Activated naive CD8-positive, alpha-beta T cell treated with anti-CD3 and anti-CD28 coated beads for 36 hours (primary cell): ENCODE measurements around the gene HSD17B1. TPM values are rescaled to one million over a fixed set of nuclear protein-coding genes. Genes with fewer than 3 reads are reported as not detected.
"Not testable (repeated sequence)": the region's sequence is repeated elsewhere in the genome, so short reads cannot be mapped to it uniquely, and the experiment has no call there.

Experiments
- DNase-seq: peaks from one replicate; pipeline ENCODE4 v3.0.0; 2021
- H3K27ac Mint-ChIP-seq: one replicate; pipeline ENCODE4 v1.8.0; 2022; ENCODE audit warnings: mild to moderate bottlenecking, moderate library complexity, mixed read lengths
- H3K27me3 Mint-ChIP-seq: one replicate; pipeline ENCODE4 v1.8.0; 2022; ENCODE audit warnings: mild to moderate bottlenecking, mixed read lengths
- H3K36me3 Mint-ChIP-seq: one replicate; pipeline ENCODE4 v1.8.0; 2021; ENCODE audit warnings: mild to moderate bottlenecking, mixed read lengths
- H3K4me1 Mint-ChIP-seq: one replicate; pipeline ENCODE4 v1.8.0; 2021; ENCODE audit warnings: mixed read lengths
- H3K4me3 Mint-ChIP-seq: one replicate; pipeline ENCODE4 v1.8.0; 2022; ENCODE audit warnings: mild to moderate bottlenecking, moderate library complexity, mixed read lengths
- H3K9me3 Mint-ChIP-seq: one replicate; pipeline ENCODE4 v1.8.0; 2022; ENCODE audit warnings: mixed read lengths
- total RNA-seq, 2 experiments: library from RNA; stranded (reverse); gene quantifications; one replicate each; pipeline ENCODE4 v1.2.3, GENCODE V29; 2021

HSD17B1 gene, protein sequence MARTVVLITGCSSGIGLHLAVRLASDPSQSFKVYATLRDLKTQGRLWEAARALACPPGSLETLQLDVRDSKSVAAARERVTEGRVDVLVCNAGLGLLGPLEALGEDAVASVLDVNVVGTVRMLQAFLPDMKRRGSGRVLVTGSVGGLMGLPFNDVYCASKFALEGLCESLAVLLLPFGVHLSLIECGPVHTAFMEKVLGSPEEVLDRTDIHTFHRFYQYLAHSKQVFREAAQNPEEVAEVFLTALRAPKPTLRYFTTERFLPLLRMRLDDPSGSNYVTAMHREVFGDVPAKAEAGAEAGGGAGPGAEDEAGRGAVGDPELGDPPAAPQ
- under 1 TPM; 0.25 to 0.26 TPM for total RNA-seq

DNA sequence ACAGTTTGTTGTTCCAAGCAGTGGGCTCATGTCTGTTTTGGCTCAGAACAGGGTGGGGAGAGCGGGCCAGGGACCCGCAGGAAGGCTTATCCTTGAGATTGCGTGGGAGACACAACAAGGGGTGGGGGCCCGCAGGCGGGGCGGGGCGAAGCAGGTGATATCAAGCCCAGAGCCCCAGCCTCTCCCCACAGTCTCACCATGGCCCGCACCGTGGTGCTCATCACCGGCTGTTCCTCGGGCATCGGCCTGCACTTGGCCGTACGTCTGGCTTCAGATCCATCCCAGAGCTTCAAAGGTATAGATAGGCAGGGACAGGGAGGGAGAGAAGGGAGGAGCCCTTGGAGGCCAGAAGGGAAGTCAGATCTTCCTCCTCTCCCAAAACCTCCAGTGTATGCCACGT, at the start of gene HSD17B1:
Gene HSD17B1, plus strand, starts transcription at position 188 of the 400 bp plus-strand sequence. Its CDS starts 11 bp downstream, at position 199.
- not testable (repeated sequence) for H3K36me3 Mint-ChIP-seq, H3K9me3 Mint-ChIP-seq, DNase-seq

DNA sequence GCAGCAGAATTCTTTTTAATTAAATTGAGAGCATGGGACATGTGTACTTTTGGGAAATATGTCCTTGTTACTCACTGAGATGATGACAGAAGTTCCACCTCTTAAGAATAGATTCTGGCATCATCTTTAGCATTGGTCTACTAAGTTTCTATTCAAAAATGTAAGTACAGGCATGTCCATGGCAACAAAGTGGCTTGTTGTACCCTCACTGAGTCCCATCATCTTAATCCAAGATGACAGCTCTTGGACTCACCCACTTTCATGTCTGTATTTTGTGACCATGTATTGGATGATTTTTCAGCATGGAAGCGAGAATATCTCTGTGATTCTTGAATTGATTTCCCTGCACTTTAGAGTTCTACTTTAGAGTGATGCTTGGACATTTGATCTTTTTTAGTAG, 49.8 kb upstream of the HSD17B1 start:
- DNase-seq, result no peak
- Mint-ChIP-seq H3K4me1 (peaks cover 2% of the 10 kb centered on the region), H3K36me3 (no peaks in the 10 kb centered on the region), H3K9me3 (no peaks in the 10 kb centered on the region), H3K4me3 (no peak overlapping the region), H3K27me3 (no peaks in the 10 kb centered on the region), H3K27ac (no peak overlapping the region)

More for the DNA sequence above, at the start of gene HSD17B1:
- H3K27me3 Mint-ChIP-seq, result not testable (repeated sequence)
- Mint-ChIP-seq H3K4me3 (peak within 1 kb of the TSS; percentile 91), H3K4me1 (peaks cover 21% of the 10 kb centered on the region), H3K27ac (peak within 1 kb of the TSS; percentile 16)

DNA sequence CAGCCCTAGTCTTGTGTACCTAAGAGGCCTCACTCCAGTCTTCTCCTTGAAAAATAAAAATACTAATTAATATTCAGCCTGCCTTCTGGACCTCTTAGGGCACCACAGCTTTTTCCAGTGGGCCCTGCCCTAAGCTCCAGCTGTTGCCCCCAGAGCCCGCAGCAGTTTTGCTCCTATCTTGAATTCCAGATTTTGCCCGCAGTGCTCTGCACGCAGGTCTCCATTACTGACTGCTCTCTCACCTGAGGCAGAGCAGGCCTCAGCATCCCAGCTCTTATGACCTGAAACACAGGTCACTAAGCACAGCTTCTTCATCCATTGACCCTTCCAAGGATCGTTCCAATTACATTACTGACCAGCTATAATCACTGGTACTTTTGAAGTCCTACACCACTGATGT, 45.1 kb upstream of the HSD17B1 start:
- DNase-seq, result no peak
- no peaks in the 10 kb centered on the region for H3K27me3 Mint-ChIP-seq
- peaks cover 2% of the 10 kb centered on the region for H3K4me1 Mint-ChIP-seq
- no peaks in the 10 kb centered on the region for H3K36me3 Mint-ChIP-seq
- no peak overlapping the region for H3K4me3 Mint-ChIP-seq
- H3K9me3 Mint-ChIP-seq, result no peaks in the 10 kb centered on the region
- no peak overlapping the region for H3K27ac Mint-ChIP-seq

DNA sequence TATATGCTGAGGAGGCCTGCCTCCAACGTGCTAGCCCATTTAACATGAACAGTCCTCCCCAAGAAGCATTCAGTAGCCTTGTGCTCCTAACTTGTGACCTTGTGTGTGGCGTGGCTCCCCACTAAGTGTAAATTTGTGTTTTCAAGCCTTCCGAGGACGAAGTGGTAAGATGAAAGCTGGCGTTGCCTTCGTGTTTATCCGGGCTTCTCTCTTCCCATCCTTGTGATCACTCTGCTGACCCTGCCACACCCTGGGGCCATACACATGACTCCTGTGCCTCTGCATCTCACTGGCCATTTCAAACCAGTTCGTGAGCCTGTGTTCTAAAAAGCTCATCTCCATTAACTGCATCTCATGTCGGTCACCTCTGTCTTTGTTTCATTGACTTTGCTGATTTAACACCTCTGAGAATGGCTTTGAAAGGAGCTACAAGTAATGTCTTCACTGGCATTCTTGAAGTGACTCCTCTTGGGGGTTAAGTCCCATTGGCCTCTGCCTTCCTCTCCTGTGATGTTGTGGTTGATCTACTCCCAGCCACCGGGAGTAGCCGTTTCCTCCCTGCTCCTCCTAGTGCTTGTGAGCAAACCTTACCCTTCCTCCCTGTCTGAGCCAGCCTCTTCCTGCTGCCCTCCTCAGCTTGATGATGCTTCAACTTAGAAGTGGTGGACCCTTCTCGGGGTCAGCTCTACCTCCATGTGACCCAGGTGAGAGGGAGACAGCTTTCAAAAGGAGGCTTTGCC, 44.1 kb upstream of the HSD17B1 start:
- Mint-ChIP-seq H3K27ac (no peak overlapping the region), H3K27me3 (no peaks in the 10 kb centered on the region), H3K36me3 (no peaks in the 10 kb centered on the region), H3K9me3 (no peaks in the 10 kb centered on the region), H3K4me1 (no peaks in the 10 kb centered on the region), H3K4me3 (no peak overlapping the region)
- no peak for DNase-seq

DNA sequence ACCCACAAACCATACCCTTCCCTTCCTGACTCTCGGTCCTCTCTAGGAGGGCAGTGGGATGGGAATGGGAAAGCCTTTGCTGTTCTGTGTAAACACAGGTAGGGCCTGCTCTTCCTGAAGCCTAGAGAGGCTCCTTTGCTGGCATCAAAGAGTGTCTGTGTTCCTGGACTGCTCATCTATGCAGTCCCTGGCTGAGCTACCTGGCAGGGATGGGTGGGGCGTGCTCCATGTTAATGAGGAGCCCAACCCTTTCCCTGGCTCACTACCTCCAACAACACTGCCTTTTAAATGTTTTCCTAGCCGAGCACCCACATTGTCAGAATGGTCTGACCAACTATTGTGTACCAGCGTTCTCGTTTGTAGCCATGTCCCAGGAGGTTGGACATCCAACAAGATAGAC, 43.3 kb upstream of the HSD17B1 start:
- Mint-ChIP-seq H3K36me3 (no peaks in the 10 kb centered on the region), H3K9me3 (no peaks in the 10 kb centered on the region), H3K27ac (no peak overlapping the region), H3K4me3 (no peak overlapping the region), H3K27me3 (no peaks in the 10 kb centered on the region), H3K4me1 (no peaks in the 10 kb centered on the region)
- no peak for DNase-seq

DNA sequence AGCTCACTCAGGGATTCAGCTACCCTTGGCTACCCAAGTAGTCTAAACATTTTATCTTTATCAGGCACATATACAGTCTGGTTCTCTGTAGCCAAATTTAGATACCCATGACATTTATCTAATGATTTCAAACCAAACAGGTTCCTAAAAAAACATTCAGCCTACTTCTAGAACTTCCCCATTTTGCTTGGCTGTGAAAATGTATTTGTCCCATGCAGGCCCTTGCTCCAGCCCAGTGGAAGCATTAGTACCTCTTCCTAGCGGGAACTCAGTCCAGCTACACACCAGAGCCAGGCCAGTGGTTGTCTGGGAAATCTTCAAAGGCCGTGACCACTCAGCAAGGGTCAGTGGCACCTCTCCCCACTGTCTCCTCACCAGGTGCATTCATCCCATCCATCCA, 42.9 kb upstream of the HSD17B1 start:
- Mint-ChIP-seq H3K36me3 (no peaks in the 10 kb centered on the region), H3K4me1 (no peaks in the 10 kb centered on the region), H3K9me3 (no peaks in the 10 kb centered on the region), H3K27ac (no peak overlapping the region), H3K4me3 (no peak overlapping the region), H3K27me3 (no peaks in the 10 kb centered on the region)
- DNase-seq, result no peak

DNA sequence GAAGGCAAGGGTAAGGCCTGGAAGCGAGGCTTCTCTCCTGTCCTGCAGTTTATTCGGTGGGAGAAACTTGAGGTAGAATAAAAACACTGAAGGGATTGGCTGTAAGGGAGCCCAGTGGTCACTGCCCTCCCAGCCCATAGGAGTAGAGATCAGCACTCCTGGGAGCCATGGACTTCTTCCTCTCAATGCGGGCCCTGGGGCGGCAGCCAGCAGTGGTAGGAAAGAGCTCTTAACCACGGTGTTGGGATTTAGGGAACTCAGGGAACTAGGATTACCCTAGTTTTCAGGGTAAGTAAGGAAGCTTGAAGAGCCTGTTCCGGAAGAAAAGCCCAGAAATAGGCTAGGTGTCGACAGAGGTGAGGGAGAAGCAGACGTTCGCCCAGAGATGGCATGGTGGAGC, 40.5 kb upstream of the HSD17B1 start:
- no peaks in the 10 kb centered on the region for H3K4me1 Mint-ChIP-seq
- no peak for DNase-seq
- H3K27me3 Mint-ChIP-seq, result no peaks in the 10 kb centered on the region
- H3K4me3 Mint-ChIP-seq, result no peak overlapping the region
- no peak overlapping the region for H3K27ac Mint-ChIP-seq
- no peaks in the 10 kb centered on the region for H3K9me3 Mint-ChIP-seq
- H3K36me3 Mint-ChIP-seq, result no peaks in the 10 kb centered on the region

DNA sequence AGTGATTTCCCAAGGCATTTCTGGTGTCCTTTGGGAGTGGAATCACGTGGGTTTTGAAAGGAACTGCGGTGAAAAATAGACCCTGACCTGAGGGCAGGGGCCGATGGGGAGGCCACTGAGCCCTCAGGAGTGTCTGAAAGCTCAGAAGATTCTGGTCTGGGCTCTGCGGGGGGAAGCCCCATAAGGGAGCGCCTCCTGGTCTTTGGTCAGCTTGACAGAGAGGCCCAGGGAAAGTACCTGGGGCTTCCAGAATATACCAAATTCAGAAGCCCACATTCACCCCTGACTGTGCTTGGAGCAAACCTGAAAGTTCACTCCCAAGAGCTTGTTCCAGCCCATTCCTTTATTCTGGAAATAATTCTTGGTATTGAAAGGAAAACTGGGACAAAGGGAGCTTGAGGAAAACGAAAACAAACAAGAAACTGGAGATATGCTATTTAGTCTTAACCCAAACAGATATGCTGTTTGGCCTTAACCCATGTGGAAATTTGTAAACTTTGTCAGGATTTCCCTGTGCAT, 39.9 kb upstream of the HSD17B1 start:
- Mint-ChIP-seq H3K4me1 (peaks cover 4% of the 10 kb centered on the region), H3K27ac (no peak overlapping the region), H3K36me3 (no peaks in the 10 kb centered on the region), H3K9me3 (no peaks in the 10 kb centered on the region), H3K4me3 (no peak overlapping the region), H3K27me3 (no peaks in the 10 kb centered on the region)
- no peak for DNase-seq

DNA sequence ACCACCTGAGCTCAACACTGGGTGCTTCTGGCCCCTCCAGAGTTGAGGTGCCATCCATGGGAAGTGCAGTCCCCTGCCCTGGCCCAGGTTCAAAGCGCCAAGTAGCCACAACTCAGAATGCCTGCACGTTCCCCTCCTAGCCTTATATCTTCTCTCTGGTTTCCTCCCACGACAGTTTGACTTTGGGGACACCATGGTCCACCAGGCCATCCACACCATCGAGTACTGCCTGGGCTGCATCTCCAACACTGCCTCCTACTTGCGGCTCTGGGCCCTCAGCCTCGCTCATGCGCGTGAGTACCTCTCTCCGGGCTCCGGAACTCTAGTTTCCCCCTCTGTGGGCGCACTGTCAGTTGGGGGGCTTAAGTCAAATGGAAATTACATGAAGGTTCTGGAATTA, 39.0 kb upstream of the HSD17B1 start:
- no peak overlapping the region for H3K4me3 Mint-ChIP-seq
- H3K36me3 Mint-ChIP-seq, result no peaks in the 10 kb centered on the region
- no peak for DNase-seq
- H3K27ac Mint-ChIP-seq, result no peak overlapping the region
- H3K27me3 Mint-ChIP-seq, result no peaks in the 10 kb centered on the region
- peaks cover 4% of the 10 kb centered on the region for H3K4me1 Mint-ChIP-seq
- H3K9me3 Mint-ChIP-seq, result no peaks in the 10 kb centered on the region

DNA sequence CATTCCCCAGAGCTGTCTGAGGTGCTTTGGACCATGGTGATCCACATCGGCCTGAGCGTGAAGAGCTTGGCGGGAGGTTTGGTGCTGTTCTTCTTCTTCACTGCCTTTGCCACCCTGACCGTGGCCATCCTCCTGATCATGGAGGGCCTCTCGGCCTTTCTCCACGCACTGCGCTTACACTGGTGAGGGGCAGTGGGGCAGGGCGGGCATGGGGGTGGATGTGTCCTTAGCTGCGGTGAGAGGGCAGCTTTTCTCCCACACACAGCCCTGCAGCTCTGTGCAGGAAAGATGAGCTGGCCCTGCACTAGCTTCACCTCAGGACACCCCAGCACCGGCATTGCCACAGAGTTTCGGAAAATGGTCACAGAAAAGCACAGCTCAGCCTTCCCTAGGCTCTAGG, 38.4 kb upstream of the HSD17B1 start:
- Mint-ChIP-seq H3K9me3 (no peaks in the 10 kb centered on the region), H3K27me3 (no peaks in the 10 kb centered on the region), H3K27ac (no peak overlapping the region), H3K36me3 (no peaks in the 10 kb centered on the region), H3K4me3 (no peak overlapping the region), H3K4me1 (peaks cover 4% of the 10 kb centered on the region)
- no peak for DNase-seq

DNA sequence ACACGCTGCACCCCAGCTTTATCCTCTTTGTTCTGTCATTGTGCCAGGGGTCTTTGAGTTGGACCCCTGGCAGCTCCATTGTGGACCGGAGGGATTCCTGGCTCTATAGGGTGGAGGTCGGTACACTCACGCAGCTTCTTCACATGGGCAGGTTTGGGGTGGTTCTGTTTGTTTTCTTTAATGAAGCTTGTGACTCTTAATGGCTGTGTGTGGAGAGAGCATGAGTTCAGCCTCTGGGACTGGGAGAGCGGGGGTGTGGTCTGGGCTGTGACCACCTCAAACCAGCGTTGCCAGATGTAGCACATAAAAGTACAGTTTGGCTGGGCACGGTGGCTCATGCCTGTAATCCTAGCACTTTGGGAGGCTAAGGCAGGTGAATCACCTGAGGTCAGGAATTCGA, 37.9 kb upstream of the HSD17B1 start:
- Mint-ChIP-seq H3K4me1 (peaks cover 4% of the 10 kb centered on the region), H3K9me3 (no peaks in the 10 kb centered on the region), H3K27me3 (no peaks in the 10 kb centered on the region), H3K4me3 (no peak overlapping the region), H3K27ac (no peak overlapping the region), H3K36me3 (no peaks in the 10 kb centered on the region)
- DNase-seq, result no peak

DNA sequence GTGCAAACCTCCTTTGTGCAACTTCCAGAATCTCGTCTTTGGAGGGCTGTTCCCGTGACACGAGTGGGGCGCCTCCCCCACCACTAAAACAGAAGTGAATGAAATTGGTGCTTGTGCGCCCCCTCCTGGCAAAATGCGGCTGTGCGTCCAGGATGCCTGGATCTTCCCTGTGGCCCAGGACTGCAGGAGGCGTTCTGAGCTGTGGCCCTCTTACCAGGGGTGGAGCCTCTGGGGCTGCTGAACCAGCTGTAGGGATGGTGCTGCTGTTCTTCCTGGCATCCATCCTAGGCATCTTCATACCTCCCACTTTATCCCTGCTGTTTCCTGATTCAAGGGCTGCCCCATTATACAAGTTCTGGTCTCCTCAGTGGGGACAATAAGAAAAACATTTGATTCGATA, 35.2 kb upstream of the HSD17B1 start:
- no peaks in the 10 kb centered on the region for H3K9me3 Mint-ChIP-seq
- peaks cover 4% of the 10 kb centered on the region for H3K4me1 Mint-ChIP-seq
- H3K27ac Mint-ChIP-seq, result no peak overlapping the region
- no peak overlapping the region for H3K4me3 Mint-ChIP-seq
- H3K36me3 Mint-ChIP-seq, result peaks cover 2% of the 10 kb centered on the region
- DNase-seq, result peak; percentile 72
- no peaks in the 10 kb centered on the region for H3K27me3 Mint-ChIP-seq

DNA sequence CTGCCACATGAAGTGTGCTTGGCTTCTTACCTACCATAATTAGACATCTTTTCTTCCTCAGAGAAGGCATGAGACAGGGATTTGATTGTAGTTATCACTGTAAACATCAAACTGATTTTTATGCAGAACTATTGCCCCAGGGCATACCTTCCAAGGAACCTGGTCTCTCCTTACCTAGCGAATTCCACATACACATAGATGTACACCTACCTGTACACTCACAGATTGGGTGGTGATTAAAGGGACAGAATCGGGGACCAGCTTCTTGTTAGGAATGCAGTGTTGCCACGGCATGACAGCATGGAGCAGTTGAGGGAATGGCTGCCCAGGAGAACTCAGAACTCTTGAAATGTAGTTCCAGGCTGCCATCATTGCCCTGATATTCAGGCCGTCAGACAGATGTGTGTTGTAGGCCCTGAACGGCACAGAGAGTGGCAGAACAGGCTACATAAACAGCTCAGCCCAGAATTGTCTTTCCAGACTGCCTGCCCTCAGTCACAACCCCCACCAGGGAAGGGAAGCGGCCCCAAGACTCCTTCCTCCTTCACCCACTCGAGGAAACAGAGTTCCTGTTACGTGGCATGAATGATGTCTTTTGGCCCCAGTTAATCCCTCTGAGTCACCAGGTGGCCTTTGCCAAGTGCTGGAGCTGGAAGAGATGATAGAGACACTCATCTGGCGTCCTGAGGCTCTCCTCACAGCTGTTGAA, 34.5 kb upstream of the HSD17B1 start:
- H3K27me3 Mint-ChIP-seq, result no peaks in the 10 kb centered on the region
- no peak overlapping the region for H3K27ac Mint-ChIP-seq
- no peak for DNase-seq
- no peaks in the 10 kb centered on the region for H3K9me3 Mint-ChIP-seq
- H3K36me3 Mint-ChIP-seq, result peaks cover 2% of the 10 kb centered on the region
- H3K4me1 Mint-ChIP-seq, result peaks cover 4% of the 10 kb centered on the region
- H3K4me3 Mint-ChIP-seq, result no peak overlapping the region

DNA sequence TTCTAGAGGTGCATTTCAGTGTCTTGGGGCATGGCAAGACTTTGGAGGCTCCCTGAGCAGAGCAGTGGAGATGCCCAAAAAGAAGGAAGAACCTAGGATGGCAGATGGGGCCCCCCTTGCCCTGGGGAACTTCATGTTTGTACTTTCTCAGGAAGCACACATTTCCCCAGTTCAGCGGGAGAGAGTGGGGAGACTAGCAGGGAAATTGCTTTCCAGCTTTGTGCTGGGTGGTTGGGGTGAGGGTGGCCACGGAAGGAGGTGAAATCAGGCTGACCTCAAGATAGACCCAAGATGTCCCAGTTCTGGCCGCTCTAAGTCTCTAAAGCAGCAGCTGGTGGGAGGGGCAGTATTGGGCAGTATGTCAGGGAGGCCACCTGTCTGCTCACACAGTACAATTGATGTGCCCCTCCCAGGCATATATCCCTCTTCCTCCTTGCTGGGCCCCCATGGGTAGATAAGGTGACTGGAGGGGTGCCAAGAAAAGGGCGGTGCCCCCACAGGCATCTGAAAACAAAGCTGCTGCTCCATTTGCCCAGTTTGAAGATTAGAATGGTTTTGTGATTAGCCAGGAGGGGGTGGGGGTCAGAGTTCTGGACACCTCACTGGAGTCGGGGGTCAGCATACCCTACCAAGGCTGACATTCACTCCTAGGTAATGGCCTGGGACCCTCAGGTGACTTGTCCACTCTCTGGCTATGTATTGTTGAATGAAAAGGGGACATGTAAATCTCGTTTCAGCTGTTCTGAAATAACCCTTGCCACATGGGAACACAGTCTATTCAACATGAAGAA, 33.8 kb upstream of the HSD17B1 start:
- Mint-ChIP-seq H3K27me3 (no peaks in the 10 kb centered on the region), H3K36me3 (peaks cover 2% of the 10 kb centered on the region), H3K27ac (no peak overlapping the region), H3K4me1 (peaks cover 4% of the 10 kb centered on the region), H3K4me3 (no peak overlapping the region), H3K9me3 (no peaks in the 10 kb centered on the region)
- DNase-seq, result no peak
